CD4-positive, alpha-beta T cell treated with Interferon gamma for 1 hour (primary cell): ENCODE data around the gene IQSEC3.
"Not testable (repeated sequence)": the region's sequence is repeated elsewhere in the genome, so short reads cannot be mapped to it uniquely, and the experiment has no call there.

Experiments
- DNase-seq: peaks from one replicate; pipeline ENCODE4 v3.0.0-alpha.2; 2020

Gene IQSEC3

GRCh38 chr12:66428-66781 is at the start of gene IQSEC3:
IQSEC3 (plus strand) TSS chr12:66767; CDS start chr12:66883, 116 bp downstream.
- not testable (repeated sequence) for DNase-seq

- not testable (repeated sequence) for DNase-seq
Observed at GRCh38 chr12:17370-18340, 48.9 kb upstream of the IQSEC3 start.

DNA sequence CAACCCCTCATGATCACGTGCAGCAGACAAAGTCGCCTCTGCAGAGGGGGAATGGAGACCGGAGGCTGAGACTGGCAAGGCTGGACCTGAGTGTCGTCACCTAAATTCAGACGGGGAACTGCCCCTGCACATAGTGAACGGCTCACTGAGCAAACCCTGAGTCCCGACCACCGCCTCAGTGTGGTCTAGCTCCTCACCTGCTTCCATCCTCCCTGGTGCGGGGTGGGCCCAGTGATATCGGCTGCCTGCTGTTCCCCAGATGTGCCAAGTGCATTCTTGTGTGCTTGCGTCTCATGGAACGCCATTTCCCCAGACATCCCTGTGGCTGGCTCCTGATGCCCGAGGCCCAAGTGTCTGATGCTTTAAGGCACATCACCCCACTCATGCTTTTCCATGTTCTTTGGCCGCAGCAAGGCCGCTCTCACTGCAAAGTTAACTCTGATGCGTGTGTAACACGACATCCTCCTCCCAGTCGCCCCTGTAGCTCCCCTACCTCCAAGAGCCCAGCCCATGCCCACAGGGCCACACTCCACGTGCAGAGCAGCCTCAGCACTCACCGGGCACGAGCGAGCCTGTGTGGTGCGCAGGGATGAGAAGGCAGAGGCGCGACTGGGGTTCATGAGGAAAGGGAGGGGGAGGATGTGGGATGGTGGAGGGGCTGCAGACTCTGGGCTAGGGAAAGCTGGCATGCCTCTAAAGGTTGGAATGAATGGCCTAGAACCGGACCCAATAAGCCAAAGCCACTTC is 47.6 kb upstream of the IQSEC3 start:
- not testable (repeated sequence) for DNase-seq

DNA sequence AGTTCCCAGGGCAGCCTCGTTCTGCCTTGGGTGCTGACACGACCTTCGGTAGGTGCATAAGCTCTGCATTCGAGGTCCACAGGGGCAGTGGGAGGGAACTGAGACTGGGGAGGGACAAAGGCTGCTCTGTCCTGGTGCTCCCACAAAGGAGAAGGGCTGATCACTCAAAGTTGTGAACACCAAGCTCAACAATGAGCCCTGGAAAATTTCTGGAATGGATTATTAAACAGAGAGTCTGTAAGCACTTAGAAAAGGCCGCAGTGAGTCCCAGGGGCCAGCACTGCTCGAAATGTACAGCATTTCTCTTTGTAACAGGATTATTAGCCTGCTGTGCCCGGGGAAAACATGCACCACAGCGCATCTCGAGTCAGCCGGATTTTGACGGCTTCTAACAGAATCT is 46.7 kb upstream of the IQSEC3 start:
- not testable (repeated sequence) for DNase-seq

DNA sequence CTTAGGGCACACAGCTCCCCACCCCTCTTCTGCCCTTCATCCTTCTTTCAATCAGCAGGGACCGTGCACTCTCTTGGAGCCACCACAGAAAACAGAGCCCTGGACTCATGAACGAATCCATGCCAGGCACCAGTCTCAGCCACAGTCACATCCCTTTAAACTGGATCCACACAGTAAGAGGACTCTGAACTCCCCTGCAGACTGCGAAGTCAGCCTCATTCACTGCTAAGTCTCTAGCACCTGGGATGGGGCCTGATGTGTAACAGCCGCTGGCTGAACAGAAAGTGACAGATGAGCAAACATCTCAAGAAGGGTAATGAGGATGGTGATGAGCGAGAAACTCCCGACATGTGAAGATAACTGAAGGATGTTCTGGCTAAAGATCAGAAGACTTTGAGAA is 45.8 kb upstream of the IQSEC3 start:
- no peak for DNase-seq

GRCh38 chr12:21301-22189 is 45.0 kb upstream of the IQSEC3 start:
- DNase-seq = no peak

GRCh38 chr12:22190-22529 is 44.4 kb upstream of the IQSEC3 start:
- DNase-seq = no peak

GRCh38 chr12:22530-23201 is 43.9 kb upstream of the IQSEC3 start:
- DNase-seq = no peak

DNA sequence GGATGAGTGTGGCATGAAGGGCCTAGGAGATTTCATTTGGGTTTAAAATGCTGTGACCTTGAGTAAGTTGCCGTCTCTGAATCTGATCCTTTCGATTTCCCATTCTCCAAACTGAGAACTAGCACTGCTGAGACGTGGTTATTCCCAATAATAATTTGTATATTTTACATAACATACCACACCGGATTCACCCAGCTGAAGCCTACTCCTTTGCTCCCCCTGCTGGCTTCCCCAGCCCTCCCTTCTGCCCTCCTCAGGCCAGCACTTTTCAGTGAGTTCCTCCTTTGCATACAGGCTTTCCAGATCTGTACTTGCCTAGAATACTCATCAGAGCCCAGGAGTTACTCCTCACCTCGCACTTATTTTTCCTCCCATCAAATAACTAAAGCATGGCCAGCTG is 38.7 kb upstream of the IQSEC3 start:
- DNase-seq = not testable (repeated sequence)

- DNase-seq = not testable (repeated sequence)
Observed at GRCh38 chr12:38775-39174, 27.8 kb upstream of the IQSEC3 start.

DNA sequence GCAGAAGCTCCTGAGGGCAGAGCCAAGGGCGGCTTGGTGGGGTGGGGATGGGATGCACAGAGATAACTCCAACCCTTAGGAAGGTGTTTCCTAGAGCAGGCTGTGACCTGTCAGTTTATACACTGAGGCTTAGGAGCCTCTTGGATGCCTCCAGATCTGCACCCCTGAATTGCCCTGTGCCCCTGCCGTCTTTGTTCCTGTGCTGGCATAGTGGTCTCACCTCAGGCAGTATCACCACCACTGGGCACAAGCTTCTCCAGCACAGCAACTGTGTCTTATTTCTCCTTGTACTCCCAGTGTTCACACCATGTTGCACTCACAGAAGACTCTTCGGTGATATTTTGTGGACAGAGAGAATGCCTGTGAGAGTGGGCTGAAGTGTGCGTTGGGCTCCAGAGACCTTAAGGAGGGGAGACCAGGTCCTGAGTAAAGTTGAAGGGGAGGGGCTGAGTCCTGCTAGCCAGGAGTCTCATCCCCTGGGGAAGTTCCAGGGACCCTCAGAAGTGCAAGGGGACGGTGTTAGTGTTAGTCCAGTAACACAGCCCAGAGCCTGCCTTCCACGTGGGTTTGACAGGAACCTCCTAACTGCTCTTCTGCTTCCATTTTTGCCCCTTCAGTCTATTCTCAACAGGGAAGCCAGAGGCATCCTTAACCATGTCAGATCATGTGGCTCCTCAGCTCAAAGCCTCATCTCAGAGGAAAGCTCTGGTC is 26.9 kb upstream of the IQSEC3 start:
- DNase-seq = not testable (repeated sequence)

- not testable (repeated sequence) for DNase-seq
Observed at GRCh38 chr12:44352-44751, 22.2 kb upstream of the IQSEC3 start.

- DNase-seq = not testable (repeated sequence)
Observed at GRCh38 chr12:45235-45990, 21.2 kb upstream of the IQSEC3 start.

- DNase-seq = not testable (repeated sequence)
Observed at GRCh38 chr12:45991-46358, 20.6 kb upstream of the IQSEC3 start.

DNA sequence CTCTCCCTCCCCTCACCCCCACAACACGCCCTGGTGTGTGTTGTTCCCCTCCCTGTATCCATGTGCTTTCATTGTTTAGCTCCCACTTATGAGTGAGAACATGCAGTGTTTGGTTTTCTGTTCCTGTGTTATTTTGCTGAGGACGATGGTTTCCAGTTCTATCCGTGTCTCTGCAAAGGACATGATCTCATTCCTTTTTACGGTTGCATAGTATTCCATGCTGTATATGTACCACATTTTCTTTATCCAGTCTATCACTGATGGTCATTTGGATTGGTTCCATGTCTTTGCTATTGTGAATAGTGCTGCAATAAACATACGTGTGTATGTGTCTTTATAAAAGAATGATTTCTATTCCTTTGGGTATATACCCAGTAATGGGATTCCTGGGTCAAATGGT is 20.0 kb upstream of the IQSEC3 start:
- DNase-seq = not testable (repeated sequence)

GRCh38 chr12:47699-48226 is 18.8 kb upstream of the IQSEC3 start:
- DNase-seq = not testable (repeated sequence)

GRCh38 chr12:49149-49548 is 17.4 kb upstream of the IQSEC3 start:
- DNase-seq = not testable (repeated sequence)

DNA sequence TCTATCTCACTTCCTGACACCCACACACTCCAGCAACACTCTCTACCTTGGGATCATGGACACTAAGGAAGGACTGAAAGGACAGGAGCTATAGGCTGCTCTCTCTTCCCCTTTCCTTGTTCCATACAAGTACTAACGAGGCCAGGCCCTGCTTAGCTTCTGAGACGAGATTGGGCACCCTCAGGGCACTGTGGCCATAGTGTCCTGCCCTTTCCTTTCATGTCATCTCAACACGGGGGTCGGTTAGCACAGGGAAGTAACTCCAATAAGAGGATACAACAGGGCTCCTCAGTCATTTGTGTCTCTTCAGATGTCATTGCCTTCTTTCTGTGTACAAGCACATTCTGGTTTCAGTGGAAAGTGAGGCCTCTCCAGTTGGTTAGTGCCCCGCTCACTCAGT is 15.5 kb upstream of the IQSEC3 start:
- not testable (repeated sequence) for DNase-seq

- DNase-seq = not testable (repeated sequence)
Observed at GRCh38 chr12:51962-52361, 14.6 kb upstream of the IQSEC3 start.

GRCh38 chr12:52902-53734 is 13.4 kb upstream of the IQSEC3 start:
- DNase-seq = not testable (repeated sequence)
